ENCODE results near the gene JAM3.

The JAM3 gene

DNA sequence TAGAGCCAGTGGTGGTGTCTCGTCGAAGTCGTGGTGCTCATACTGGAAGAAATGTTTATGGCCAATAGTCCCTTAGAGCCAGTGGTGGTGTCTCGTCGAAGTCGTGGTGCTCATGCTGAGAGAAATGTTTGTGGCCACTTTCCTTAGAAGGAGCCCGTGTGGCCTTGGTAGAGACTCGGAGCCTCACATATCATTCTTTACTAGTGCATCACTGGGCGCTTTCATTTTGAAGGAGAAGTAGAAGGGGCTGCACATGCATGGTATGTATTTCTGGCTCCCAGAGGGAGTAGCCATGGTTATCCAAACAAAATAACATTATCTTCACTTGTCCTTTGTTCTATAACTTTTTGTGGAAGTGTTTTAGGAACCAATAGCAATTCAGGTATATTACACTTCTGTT, 69.5 kb downstream of the JAM3 start:
- no peaks in the 10 kb centered on the region for H3K79me2 ChIP-seq (ENCODE audit: insufficient read depth, low read length)
- H3K27ac ChIP-seq (ENCODE audit: low read depth, low read length) = no peak overlapping the region
- no peaks in the 10 kb centered on the region for H3F3A ChIP-seq (ENCODE audit: insufficient read depth)
- no peak overlapping the region for H3K4me3 ChIP-seq (ENCODE audit: insufficient read depth, low read length, poor library complexity, severe bottlenecking)
- no peaks in the 10 kb centered on the region for H4K20me1 ChIP-seq (ENCODE audit: low read depth, low read length)
- H3K36me3 ChIP-seq (ENCODE audit: low read length) = no peaks in the 10 kb centered on the region
- H3K27me3 ChIP-seq (ENCODE audit: low read length) = no peaks in the 10 kb centered on the region
- H2AFZ ChIP-seq (ENCODE audit: low read depth, low read length, severe bottlenecking) = no peak overlapping the region
- no peaks in the 10 kb centered on the region for H3K9me2 ChIP-seq (replicated peaks; ENCODE audit: insufficient read depth, low read length)
- H3K4me2 ChIP-seq (ENCODE audit: low read depth, low read length, poor library complexity, severe bottlenecking) = no peak overlapping the region
- TF ChIP-seq EZH2phosphoT487 (conservative IDR thresholded peaks at IDR 0.05; ENCODE audit: low read length) = no peak
- no peak for TF ChIP-seq CTCF (IDR thresholded peaks at IDR 0.05; ENCODE audit: insufficient read depth, low read length, poor library complexity, severe bottlenecking)
- no peak overlapping the region for H3K9ac ChIP-seq (ENCODE audit: low read length)
- H3K9me3 ChIP-seq (ENCODE audit: insufficient read depth, low read length) = no peaks in the 10 kb centered on the region

- Histone ChIP-seq H3K27ac (ENCODE audit: low read depth, low read length) (no peak overlapping the region), H3K36me3 (ENCODE audit: low read length) (no peaks in the 10 kb centered on the region), H3F3A (ENCODE audit: insufficient read depth) (no peaks in the 10 kb centered on the region), H3K9ac (ENCODE audit: low read length) (no peak overlapping the region), H3K9me3 (ENCODE audit: insufficient read depth, low read length) (no peaks in the 10 kb centered on the region), H3K4me3 (ENCODE audit: insufficient read depth, low read length, poor library complexity, severe bottlenecking) (no peak overlapping the region), H2AFZ (ENCODE audit: low read depth, low read length, severe bottlenecking) (no peak overlapping the region), H3K79me2 (ENCODE audit: insufficient read depth, low read length) (no peaks in the 10 kb centered on the region), H3K9me2 (replicated peaks; ENCODE audit: insufficient read depth, low read length) (no peaks in the 10 kb centered on the region), H3K27me3 (ENCODE audit: low read length) (no peaks in the 10 kb centered on the region), H3K4me2 (ENCODE audit: low read depth, low read length, poor library complexity, severe bottlenecking) (no peak overlapping the region), H4K20me1 (ENCODE audit: low read depth, low read length) (no peaks in the 10 kb centered on the region)
- TF ChIP-seq EZH2phosphoT487 (conservative IDR thresholded peaks at IDR 0.05; ENCODE audit: low read length) = no peak
- TF ChIP-seq CTCF (IDR thresholded peaks at IDR 0.05; ENCODE audit: insufficient read depth, low read length, poor library complexity, severe bottlenecking) = no peak
These were observed 70.5 kb downstream of the JAM3 start for GRCh38 chr11:134139303-134139872.

GRCh38 chr11:134139873-134140331, 71.0 kb downstream of the JAM3 start:
- H3K27me3 ChIP-seq (ENCODE audit: low read length) = no peaks in the 10 kb centered on the region
- H3K79me2 ChIP-seq (ENCODE audit: insufficient read depth, low read length) = no peaks in the 10 kb centered on the region
- H3K27ac ChIP-seq (ENCODE audit: low read depth, low read length) = no peak overlapping the region
- no peaks in the 10 kb centered on the region for H3K36me3 ChIP-seq (ENCODE audit: low read length)
- no peaks in the 10 kb centered on the region for H4K20me1 ChIP-seq (ENCODE audit: low read depth, low read length)
- no peaks in the 10 kb centered on the region for H3F3A ChIP-seq (ENCODE audit: insufficient read depth)
- no peak overlapping the region for H3K9ac ChIP-seq (ENCODE audit: low read length)
- no peak for TF ChIP-seq CTCF (IDR thresholded peaks at IDR 0.05; ENCODE audit: insufficient read depth, low read length, poor library complexity, severe bottlenecking)
- no peak for TF ChIP-seq EZH2phosphoT487 (conservative IDR thresholded peaks at IDR 0.05; ENCODE audit: low read length)
- H3K4me2 ChIP-seq (ENCODE audit: low read depth, low read length, poor library complexity, severe bottlenecking) = no peak overlapping the region
- no peaks in the 10 kb centered on the region for H3K9me2 ChIP-seq (replicated peaks; ENCODE audit: insufficient read depth, low read length)
- no peaks in the 10 kb centered on the region for H3K9me3 ChIP-seq (ENCODE audit: insufficient read depth, low read length)
- H3K4me3 ChIP-seq (ENCODE audit: insufficient read depth, low read length, poor library complexity, severe bottlenecking) = no peak overlapping the region
- no peak overlapping the region for H2AFZ ChIP-seq (ENCODE audit: low read depth, low read length, severe bottlenecking)

Measured in SU-DHL-6 (cell line).